K562 (cell line): ENCODE measurements around the gene ARL6IP4. TPM values are rescaled to one million over a fixed set of nuclear protein-coding genes. Genes with fewer than 3 reads are reported as not detected.

Experiments
- ATAC-seq: fragments of 200-7000 bp; cut with Tn5 transposase; 3 replicates; pipeline ENCODE4 v1.9.1; 2020; ENCODE audit warnings: moderate library complexity
- BruUV-seq: library from RNA; stranded (reverse); fragments of 400-500 nt; replicated peaks from 2 replicates; lab custom pipeline; 2021; lab: Mats Ljungman, UMichigan
- CTCF ChIA-PET: fragments of 300-600 bp; formaldehyde crosslinking; extraction: SDS; loops from one replicate; lab custom pipeline; 2021; ENCODE audit warnings: low intra/inter-chr PET ratio; lab: Yijun Ruan, JAX
- POLR2A ChIA-PET: fragments of 300-600, 350-650 bp; sonication (Branson Sonifier 250); formaldehyde crosslinking; extraction: SDS; loops from one replicate; lab custom pipeline; 2021; ENCODE audit warnings: antibody characterized with exemption, inconsistent platforms; lab: Yijun Ruan, JAX
- DNase-seq, 4 experiments: peaks; one replicate each; pipeline versions ENCODE4 v3.0.0 to v3.0.0-alpha.2; 2011 to 2018; ENCODE audit warnings: low spot score in 3 of 4, mixed read lengths in 3 of 4; ENCODE audit errors: extremely low read depth in 1 of 4
- FAIRE-seq: peaks from 2 replicates; lab custom pipeline; 2011; peaks lifted over from hg19 to GRCh38; lab: Jason Lieb, UNC
- H2AFZ ChIP-seq: 2 replicates; pipeline ENCODE4 v1.6.0; 2011; ENCODE audit warnings: low read depth, low read length, control low read depth, inconsistent platforms
- H3K27ac ChIP-seq: fragments of 200-600 bp; 3 replicates; pipeline ENCODE4 v1.8.0; 2011; ENCODE audit warnings: low read depth, mild to moderate bottlenecking, control low read depth, inconsistent platforms, low read length, moderate library complexity, mixed read lengths; ENCODE audit errors: extremely low read depth
- H3K27me3 ChIP-seq, 2 experiments: fragments of 300-600 bp in 1 of 2; 2 replicates in 1 of 2; 3 replicates in 1 of 2; pipeline versions ENCODE4 v1.6.0 to v1.8.0; 2011; ENCODE audit warnings: inconsistent platforms in 2 of 2, low read length in 2 of 2, mild to moderate bottlenecking in 1 of 2, mixed read lengths in 1 of 2, moderate library complexity in 1 of 2; ENCODE audit not compliant: control insufficient read depth in 2 of 2, insufficient read depth in 2 of 2
- H3K36me3 ChIP-seq: fragments of 300-600 bp; 3 replicates; pipeline ENCODE4 v1.8.0; 2011; ENCODE audit warnings: mild to moderate bottlenecking, low read length, inconsistent platforms; ENCODE audit not compliant: control insufficient read depth, insufficient read depth
- H3K4me1 ChIP-seq, 2 experiments: fragments of 200-600 bp in 1 of 2; replicated peaks in 1 of 2; 2 replicates in 1 of 2; 3 replicates in 1 of 2; pipeline versions ENCODE4 v1.5.1 to v1.8.0; 2011; ENCODE audit warnings: inconsistent platforms in 2 of 2, low read length in 2 of 2, mild to moderate bottlenecking in 1 of 2, mixed read lengths in 1 of 2, moderate library complexity in 1 of 2; ENCODE audit not compliant: control insufficient read depth in 2 of 2, insufficient read depth in 2 of 2
- H3K4me2 ChIP-seq: 2 replicates; pipeline ENCODE4 v1.6.1; 2011; ENCODE audit warnings: low read length, control low read depth, inconsistent platforms, mixed read lengths; ENCODE audit not compliant: insufficient read depth
- H3K4me3 ChIP-seq: fragments of 200-600 bp; sonication (generic), shearing (Covaris generic); 2 replicates; pipeline ENCODE4 v1.5.1; 2016; ENCODE audit warnings: control low read depth, inconsistent platforms
- H3K79me2 ChIP-seq: fragments of 200-600 bp; 3 replicates; pipeline ENCODE4 v1.8.0; 2011; ENCODE audit warnings: low read length, inconsistent platforms; ENCODE audit not compliant: control insufficient read depth, insufficient read depth
- H3K9ac ChIP-seq, 2 experiments: 2 replicates each; pipeline versions ENCODE4 v1.6.0 to v1.6.1; 2011; ENCODE audit warnings: low read depth in 2 of 2, low read length in 2 of 2, control low read depth in 1 of 2, inconsistent platforms in 1 of 2, mild to moderate bottlenecking in 1 of 2, mixed read lengths in 1 of 2; ENCODE audit not compliant: insufficient read depth in 1 of 2
- H3K9me1 ChIP-seq: one replicate; pipeline ENCODE4 v1.6.0; 2011; ENCODE audit warnings: inconsistent platforms, mild to moderate bottlenecking, low read length, moderate library complexity; ENCODE audit not compliant: control insufficient read depth, insufficient read depth
- H3K9me3 ChIP-seq: replicated peaks from 2 replicates; pipeline ENCODE4 v1.5.1; 2011; ENCODE audit warnings: low read depth, low read length, inconsistent platforms; ENCODE audit not compliant: control insufficient read depth, insufficient read depth
- H4K20me1 ChIP-seq: replicated peaks from 2 replicates; pipeline ENCODE4 v1.6.1; 2011; ENCODE audit warnings: low read length, inconsistent platforms, mixed read lengths; ENCODE audit not compliant: control insufficient read depth, insufficient read depth
- ARID4B ChIP-seq: sonication (generic); formaldehyde crosslinking; IDR thresholded peaks from 2 replicates; pipeline ENCODE4 v1.8.0; 2022; ENCODE audit warnings: mild to moderate bottlenecking, missing genetic modification reagents
- BRF2 ChIP-seq: IDR thresholded peaks from 3 replicates; pipeline ENCODE4 v1.6.1; 2011; ENCODE audit warnings: borderline replicate concordance, mild to moderate bottlenecking; ENCODE audit not compliant: insufficient read length, insufficient read depth
- HMBOX1 ChIP-seq: sonication (generic); IDR thresholded peaks from 2 replicates; pipeline ENCODE4 v1.6.1; 2016
- LARP7 ChIP-seq: fragments of 450-650 bp; IDR thresholded peaks from 2 replicates; pipeline ENCODE4 v1.6.1; 2016
- MLLT1 ChIP-seq, 2 experiments: fragments of 450-650 bp; IDR thresholded peaks; 2 replicates each; pipeline ENCODE4 v1.6.1; 2016
- NELFE ChIP-seq: IDR thresholded peaks from 2 replicates; pipeline ENCODE4 v1.6.1; 2011; ENCODE audit warnings: mild to moderate bottlenecking; ENCODE audit not compliant: insufficient read depth, insufficient read length
- RBFOX2 ChIP-seq: fragments of 200-400 bp; formaldehyde crosslinking; IDR thresholded peaks from 2 replicates; pipeline ENCODE4 v1.6.1; 2017; ENCODE audit warnings: low read depth, mild to moderate bottlenecking, low read length, moderate library complexity
- XRCC3 ChIP-seq: fragments of 450-650 bp; IDR thresholded peaks from 2 replicates; pipeline ENCODE4 v1.6.1; 2017; ENCODE audit warnings: mild to moderate bottlenecking, moderate library complexity
- ZNF449 ChIP-seq: fragments of 250-450 bp; sonication (Bioruptor Pico); IDR thresholded peaks from 2 replicates; pipeline ENCODE4 v1.8.0; 2022; ENCODE audit warnings: moderate library complexity, mild to moderate bottlenecking, inconsistent platforms
- ZNF584 ChIP-seq: fragments of 200-800 bp; sonication (Bioruptor generic); IDR thresholded peaks from 2 replicates; pipeline ENCODE4 v1.6.1; 2016; ENCODE audit warnings: low read depth, mild to moderate bottlenecking, missing genetic modification characterization, missing compliant biosample characterization
- WGBS: fragments of 100-300 bp; shearing (Covaris generic); methylation state at CpG from one replicate; pipeline ENCODE4 v1.1.6; 2016; ENCODE audit warnings: low coverage, mixed read lengths; ENCODE audit not compliant: insufficient coverage; ENCODE audit errors: missing lambda C conversion rate; 5-methylcytosine and 5-hydroxymethylcytosine counted together
- in situ Hi-C: fragments of 300-500 bp; cut with MboI; formaldehyde crosslinking; loops from 4 replicates; pipeline ENCODE4 v1.15.0; 2018; ENCODE audit warnings: inconsistent platforms, mixed read lengths
- intact Hi-C: fragments of 100-400 bp; cut with micrococcal nuclease; formaldehyde crosslinking; loops from 2 replicates; pipeline ENCODE4 v1.14.2; 2022
- polyA plus RNA-seq, 8 experiments: library from polyadenylated mRNA; depleted of rRNA in 4 of 8; stranded (reverse) in 5 of 8; unstranded in 3 of 8; fragments of >200 nt; fragmentation: Nextera tagmentation in 2 of 8; fragmentation: Illumina TruSeq in 1 of 8; extraction: Ambion mirVana in 2 of 8; extraction: Trizol in 1 of 8; gene quantifications; 2 replicates each; pipeline versions ENCODE4 v1.2.1 to v1.2.3, GENCODE V29; 2011 to 2014; ENCODE audit warnings: inconsistent platforms in 1 of 8, missing spikeins in 1 of 8
- total RNA-seq, 7 experiments: library from RNA; depleted of rRNA in 6 of 7; stranded (reverse); fragments of >200 nt in 6 of 7; fragmentation: Illumina TruSeq in 2 of 7; extraction: Trizol in 2 of 7; gene quantifications; 2 replicates each; pipeline versions ENCODE4 v1.2.1 to v1.2.3, GENCODE V29; 2011 to 2021; ENCODE audit warnings: low replicate concordance in 1 of 7
- TF ChIP-seq, protein P1 (sequence below): fragments of 450-650 bp; formaldehyde crosslinking; IDR thresholded peaks from 2 replicates; pipeline ENCODE4 v1.4.0; 2020; ENCODE audit warnings: mild to moderate bottlenecking, moderate library complexity

The ARL6IP4 gene
- total and polyA plus RNA-seq, 9 of the 15 experiments (the other 6 are each of a cell fraction or from before 2014, with no cell fraction given) = 2.4 to 255 (median 151) TPM

- no peak overlapping the region; a peak in 1 of 4 replicates for H3K9ac ChIP-seq
- H3K79me2 ChIP-seq = no peaks in the 10 kb centered on the region
- no peak overlapping the region for H2AFZ ChIP-seq
- 80% methylated on average over 8 of the region's 8 CpGs for WGBS
- H3K4me3 ChIP-seq = no peak overlapping the region
- H3K36me3 ChIP-seq = no peaks in the 10 kb centered on the region; the same call in 2 of the 3 replicates
- no peak overlapping the region for H3K27ac ChIP-seq
- no peak for ATAC-seq
- TF ChIP-seq HMBOX1 (no peak), NELFE (no peak), RBFOX2 (no peak), ARID4B (CRISPR knock-in tag) (no peak), MLLT1 (IDR thresholded peaks at IDR 0.05) (no peak), BRF2 (no peak), LARP7 (no peak), ZNF584 (CRISPR knock-in tag) (no peak), XRCC3 (no peak), ZNF449 (CRISPR knock-in tag) (no peak)
- TF ChIP-seq, protein P1, sequence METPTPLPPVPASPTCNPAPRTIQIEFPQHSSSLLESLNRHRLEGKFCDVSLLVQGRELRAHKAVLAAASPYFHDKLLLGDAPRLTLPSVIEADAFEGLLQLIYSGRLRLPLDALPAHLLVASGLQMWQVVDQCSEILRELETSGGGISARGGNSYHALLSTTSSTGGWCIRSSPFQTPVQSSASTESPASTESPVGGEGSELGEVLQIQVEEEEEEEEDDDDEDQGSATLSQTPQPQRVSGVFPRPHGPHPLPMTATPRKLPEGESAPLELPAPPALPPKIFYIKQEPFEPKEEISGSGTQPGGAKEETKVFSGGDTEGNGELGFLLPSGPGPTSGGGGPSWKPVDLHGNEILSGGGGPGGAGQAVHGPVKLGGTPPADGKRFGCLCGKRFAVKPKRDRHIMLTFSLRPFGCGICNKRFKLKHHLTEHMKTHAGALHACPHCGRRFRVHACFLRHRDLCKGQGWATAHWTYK = no peak
- TF ChIP-seq, all 486 proteins: peak for 0
- Histone ChIP-seq H4K20me1 (no peaks in the 10 kb centered on the region), H3K4me2 (no peak overlapping the region), H3K9me3 (no peaks in the 10 kb centered on the region), H3K4me1 (peaks cover 0 to 11% of the 10 kb centered on the region in 2 experiments; a peak in 3 of 5 replicates), H3K9me1 (no peaks in the 10 kb centered on the region), H3K27me3 (no peaks in the 10 kb centered on the region)
- BruUV-seq = no TSS peak
- DNase-seq = no peak
- in situ Hi-C loops (no loop called here), intact Hi-C loops (no loop called here)
- FAIRE-seq = no peak
- ChIA-PET CTCF (no interaction called here), POLR2A (interaction anchor here (0.6 kb wide), 1 partner anchor 86 kb away, joined by 4 read pairs; no protein-coding TSS in a partner anchor)
Observed at GRCh38 chr12:122932207-122932606, 48.3 kb upstream of the ARL6IP4 start.
